ENCODE data around the gene PDE4B.
"Not testable (repeated sequence)": the region's sequence is repeated elsewhere in the genome, so short reads cannot be mapped to it uniquely, and the experiment has no call there.

PDE4B gene

GRCh38 chr1:66044912-66045311, 252.2 kb downstream of the PDE4B start:
- no peak for DNase-seq (ENCODE audit: low read depth in 1 of 2, low spot score in 1 of 2)

- no peak for DNase-seq (ENCODE audit: low read depth in 1 of 2, low spot score in 1 of 2)
These were observed 253.7 kb downstream of the PDE4B start for GRCh38 chr1:66046415-66046814.

- no peak for DNase-seq (ENCODE audit: low read depth in 1 of 2, low spot score in 1 of 2)
These were observed 255.3 kb downstream of the PDE4B start for GRCh38 chr1:66048011-66048410.

- DNase-seq (ENCODE audit: low read depth in 1 of 2, low spot score in 1 of 2) = no peak
These were observed 257.4 kb downstream of the PDE4B start for GRCh38 chr1:66050123-66050522.

- no peak for DNase-seq (ENCODE audit: low read depth in 1 of 2, low spot score in 1 of 2)
These were observed 257.9 kb downstream of the PDE4B start for GRCh38 chr1:66050633-66051032.

GRCh38 chr1:66055092-66055491, 262.4 kb downstream of the PDE4B start:
- DNase-seq (ENCODE audit: low read depth in 1 of 2, low spot score in 1 of 2) = no peak

- not testable (repeated sequence) for DNase-seq (ENCODE audit: low read depth in 1 of 2, low spot score in 1 of 2)
These were observed 264.8 kb downstream of the PDE4B start for GRCh38 chr1:66057448-66057847.

- DNase-seq (ENCODE audit: low read depth in 1 of 2, low spot score in 1 of 2) = no peak
These were observed 265.9 kb downstream of the PDE4B start for GRCh38 chr1:66058558-66058957.

GRCh38 chr1:66067219-66067618, 274.5 kb downstream of the PDE4B start:
- DNase-seq (ENCODE audit: low read depth in 1 of 2, low spot score in 1 of 2) = not testable (repeated sequence)

GRCh38 chr1:66069976-66070876, 277.5 kb downstream of the PDE4B start:
- DNase-seq (ENCODE audit: low read depth in 1 of 2, low spot score in 1 of 2) = no peak

- DNase-seq (ENCODE audit: low read depth in 1 of 2, low spot score in 1 of 2) = no peak
These were observed 280.7 kb downstream of the PDE4B start for GRCh38 chr1:66073388-66073787.

GRCh38 chr1:66074147-66074546, 281.5 kb downstream of the PDE4B start:
- no peak for DNase-seq (ENCODE audit: low read depth in 1 of 2, low spot score in 1 of 2)

- DNase-seq (ENCODE audit: low read depth in 1 of 2, low spot score in 1 of 2) = no peak
These were observed 285.7 kb downstream of the PDE4B start for GRCh38 chr1:66078412-66078811.

- no peak for DNase-seq (ENCODE audit: low read depth in 1 of 2, low spot score in 1 of 2)
These were observed 290.3 kb downstream of the PDE4B start for GRCh38 chr1:66083003-66083402.

- DNase-seq (ENCODE audit: low read depth in 1 of 2, low spot score in 1 of 2) = no peak
These were observed 291.7 kb downstream of the PDE4B start for GRCh38 chr1:66084442-66084841.

- no peak for DNase-seq (ENCODE audit: low read depth in 1 of 2, low spot score in 1 of 2)
These were observed 292.9 kb downstream of the PDE4B start for GRCh38 chr1:66085600-66085999.

GRCh38 chr1:66088787-66089186, 296.1 kb downstream of the PDE4B start:
- no peak for DNase-seq (ENCODE audit: low read depth in 1 of 2, low spot score in 1 of 2)

- no peak for DNase-seq (ENCODE audit: low read depth in 1 of 2, low spot score in 1 of 2)
These were observed 298.3 kb downstream of the PDE4B start for GRCh38 chr1:66090859-66091457.

- no peak for DNase-seq (ENCODE audit: low read depth in 1 of 2, low spot score in 1 of 2)
These were observed 302.5 kb downstream of the PDE4B start for GRCh38 chr1:66095190-66095589.

- DNase-seq (ENCODE audit: low read depth in 1 of 2, low spot score in 1 of 2) = not testable (repeated sequence)
These were observed 308.3 kb downstream of the PDE4B start for GRCh38 chr1:66100959-66101358.

GRCh38 chr1:66104076-66104475, 311.4 kb downstream of the PDE4B start:
- not testable (repeated sequence) for DNase-seq (ENCODE audit: low read depth in 1 of 2, low spot score in 1 of 2)

GRCh38 chr1:66108624-66109023, 315.9 kb downstream of the PDE4B start:
- DNase-seq (ENCODE audit: low read depth in 1 of 2, low spot score in 1 of 2) = no peak

All from activated T-helper 1 cell treated with anti-CD3 and anti-CD28 coated beads, Interleukin-2, amount 50 U/mL, for 16 hours (primary cell).